Lung (tissue), 13 donors: ENCODE data around the gene FZR1. TPM values are rescaled to one million over a fixed set of nuclear protein-coding genes. Genes with fewer than 3 reads are reported as not detected.

ENCODE experiments used
- ATAC-seq: fragments of 200-7000 bp; cut with Tn5 transposase; one replicate; pipeline ENCODE4 v1.9.1; 2020; ENCODE audit warnings: moderate number of reproducible peaks; ENCODE audit not compliant: insufficient read depth, low FRiP score
- DNase-seq, 3 donors: peaks; one replicate each; pipeline ENCODE4 v3.0.0-alpha.2; 2013 to 2017
- H3K27ac ChIP-seq, 2 donors: one replicate each; pipeline ENCODE4 v1.5.1; 2013; ENCODE audit warnings: mild to moderate bottlenecking in 2 of 2, moderate library complexity in 2 of 2, control low read depth in 1 of 2, inconsistent platforms in 1 of 2, low read depth in 1 of 2, low read length in 1 of 2
- H3K27me3 ChIP-seq, 3 donors: one replicate each; pipeline ENCODE4 v1.5.1; 2013; ENCODE audit warnings: low read length in 2 of 3; ENCODE audit not compliant: control insufficient read depth in 3 of 3, insufficient read depth in 3 of 3
- H3K36me3 ChIP-seq, 4 donors: one replicate each; pipeline ENCODE4 v1.5.1; 2013; ENCODE audit warnings: low read length in 4 of 4, mild to moderate bottlenecking in 1 of 4, moderate library complexity in 1 of 4; ENCODE audit not compliant: control insufficient read depth in 4 of 4, insufficient read depth in 4 of 4
- H3K4me1 ChIP-seq, 5 donors: one replicate each; pipeline ENCODE4 v1.5.1; 2013; ENCODE audit warnings: low read length in 5 of 5, mild to moderate bottlenecking in 2 of 5, moderate library complexity in 1 of 5; ENCODE audit not compliant: control insufficient read depth in 5 of 5, insufficient read depth in 5 of 5
- H3K4me3 ChIP-seq: one replicate; pipeline ENCODE4 v1.5.1; 2013; ENCODE audit warnings: mild to moderate bottlenecking, control low read depth, moderate library complexity
- H3K9ac ChIP-seq, 2 donors: one replicate each; pipeline ENCODE4 v1.5.1; 2013; ENCODE audit warnings: low read length in 2 of 2, control low read depth in 1 of 2; ENCODE audit not compliant: insufficient read depth in 1 of 2
- H3K9me3 ChIP-seq, 4 donors: one replicate each; pipeline ENCODE4 v1.5.1; 2013; ENCODE audit warnings: low read length in 3 of 4, mild to moderate bottlenecking in 1 of 4, moderate library complexity in 1 of 4; ENCODE audit not compliant: control insufficient read depth in 4 of 4, insufficient read depth in 3 of 4
- WGBS, 2 donors: extraction: QIAGEN DNeasy Blood & Tissue Kit; methylation state at CpG; one replicate each; pipeline ENCODE4 v1.1.7; 2013; 5-methylcytosine and 5-hydroxymethylcytosine counted together
- polyA plus RNA-seq, 2 donors: library from polyadenylated mRNA; stranded (reverse); fragments of 200-250 nt; gene quantifications; one replicate each; pipeline ENCODE4 v1.2.1, GENCODE V29; 2013
- small RNA-seq: library from RNA; depleted of rRNA; stranded (forward); fragments of <200 nt; gene quantifications from one replicate; pipeline ENCODE3, GENCODE V24; 2014; ENCODE audit warnings: low replicate concordance
- total RNA-seq, 2 donors: library from RNA; depleted of rRNA in 1 of 2; stranded (reverse); fragments of >200 nt in 1 of 2; gene quantifications; one replicate each; pipeline ENCODE4 v1.2.1, GENCODE V29; 2014 to 2021
- TF ChIP-seq, protein P1 (sequence below): IDR thresholded peaks from 2 replicates; pipeline ENCODE4 v1.5.1; 2012; ENCODE audit warnings: mild to moderate bottlenecking; ENCODE audit errors: control extremely low read depth, extremely low read depth
- donor health status: control.
- donor health status: control.
- donor health status: Bipolar disorder and iron deficiency.
- donor health status: healthy.
- donor health status: DM: yes; HTN: yes; CAD: no.

Gene FZR1
- total and polyA plus RNA-seq, 4 donors, result 20.0 to 45.8 (median 28.3) TPM

DNA sequence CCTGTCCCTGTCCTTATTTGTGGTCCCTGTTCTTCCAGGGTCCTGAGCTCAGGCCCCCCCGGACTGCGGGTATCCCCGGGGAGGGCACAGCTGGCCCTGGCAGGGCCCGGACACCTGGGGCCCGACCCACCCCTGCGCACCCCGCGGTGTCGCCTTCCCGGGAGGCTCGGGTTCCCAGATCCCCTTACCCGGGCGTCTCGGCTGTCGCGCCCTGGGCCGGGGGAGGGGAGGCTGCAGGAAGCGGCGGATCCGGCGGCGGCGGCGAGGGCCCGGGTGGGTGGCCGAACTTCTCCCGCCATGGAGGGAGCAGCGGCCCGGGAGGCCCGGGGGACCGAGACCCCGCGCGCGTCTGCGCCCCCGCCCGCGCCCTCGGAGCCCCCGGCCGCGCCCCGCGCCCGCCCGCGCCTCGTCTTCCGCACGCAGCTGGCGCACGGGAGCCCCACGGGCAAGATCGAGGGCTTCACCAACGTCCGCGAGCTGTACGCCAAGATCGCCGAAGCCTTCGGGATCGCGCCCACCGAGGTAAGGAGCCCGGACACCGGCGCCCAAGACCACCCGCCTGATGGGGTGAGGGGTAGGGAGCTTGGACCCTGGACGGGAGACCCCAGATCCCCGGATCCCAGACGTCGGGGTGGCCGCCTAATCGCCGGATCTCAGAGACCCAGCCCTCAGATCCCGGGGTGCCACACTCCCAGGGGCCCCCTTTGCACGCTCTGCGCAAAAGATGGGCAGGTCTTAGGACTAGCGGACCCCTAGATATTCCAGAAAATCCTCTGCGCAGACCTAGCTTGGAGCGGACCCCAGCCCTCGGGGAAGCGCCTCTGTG, 79.4 kb downstream of the FZR1 start, which contains the start of gene GIPC3:
TSS of gene GIPC3 (plus strand) at position 178 of the 826 bp plus-strand sequence. CDS start at position 298, 120 bp downstream.
- DNase-seq, result no peak
- no peak within 1 kb of the TSS for H3K27ac ChIP-seq
- TF ChIP-seq, protein P1, sequence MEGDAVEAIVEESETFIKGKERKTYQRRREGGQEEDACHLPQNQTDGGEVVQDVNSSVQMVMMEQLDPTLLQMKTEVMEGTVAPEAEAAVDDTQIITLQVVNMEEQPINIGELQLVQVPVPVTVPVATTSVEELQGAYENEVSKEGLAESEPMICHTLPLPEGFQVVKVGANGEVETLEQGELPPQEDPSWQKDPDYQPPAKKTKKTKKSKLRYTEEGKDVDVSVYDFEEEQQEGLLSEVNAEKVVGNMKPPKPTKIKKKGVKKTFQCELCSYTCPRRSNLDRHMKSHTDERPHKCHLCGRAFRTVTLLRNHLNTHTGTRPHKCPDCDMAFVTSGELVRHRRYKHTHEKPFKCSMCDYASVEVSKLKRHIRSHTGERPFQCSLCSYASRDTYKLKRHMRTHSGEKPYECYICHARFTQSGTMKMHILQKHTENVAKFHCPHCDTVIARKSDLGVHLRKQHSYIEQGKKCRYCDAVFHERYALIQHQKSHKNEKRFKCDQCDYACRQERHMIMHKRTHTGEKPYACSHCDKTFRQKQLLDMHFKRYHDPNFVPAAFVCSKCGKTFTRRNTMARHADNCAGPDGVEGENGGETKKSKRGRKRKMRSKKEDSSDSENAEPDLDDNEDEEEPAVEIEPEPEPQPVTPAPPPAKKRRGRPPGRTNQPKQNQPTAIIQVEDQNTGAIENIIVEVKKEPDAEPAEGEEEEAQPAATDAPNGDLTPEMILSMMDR, result no peak
- 2 to 4% methylated on average over 55 to 84 of the region's 84 CpGs for WGBS, 2 donors
- H3K4me1 ChIP-seq, result peaks cover 0 to 3% (median 0%) of the 10 kb centered on the region in 5 donors
- H3K4me3 ChIP-seq, result peak within 1 kb of the TSS; percentile 25
- ATAC-seq, result no peak
- no peaks in the 10 kb centered on the region for H3K36me3 ChIP-seq
- H3K9ac ChIP-seq, result no peak within 1 kb of the TSS
- peaks cover 0 to 9% (median 0%) of the 10 kb centered on the region in 3 donors for H3K27me3 ChIP-seq
- H3K9me3 ChIP-seq, result no peaks in the 10 kb centered on the region

DNA sequence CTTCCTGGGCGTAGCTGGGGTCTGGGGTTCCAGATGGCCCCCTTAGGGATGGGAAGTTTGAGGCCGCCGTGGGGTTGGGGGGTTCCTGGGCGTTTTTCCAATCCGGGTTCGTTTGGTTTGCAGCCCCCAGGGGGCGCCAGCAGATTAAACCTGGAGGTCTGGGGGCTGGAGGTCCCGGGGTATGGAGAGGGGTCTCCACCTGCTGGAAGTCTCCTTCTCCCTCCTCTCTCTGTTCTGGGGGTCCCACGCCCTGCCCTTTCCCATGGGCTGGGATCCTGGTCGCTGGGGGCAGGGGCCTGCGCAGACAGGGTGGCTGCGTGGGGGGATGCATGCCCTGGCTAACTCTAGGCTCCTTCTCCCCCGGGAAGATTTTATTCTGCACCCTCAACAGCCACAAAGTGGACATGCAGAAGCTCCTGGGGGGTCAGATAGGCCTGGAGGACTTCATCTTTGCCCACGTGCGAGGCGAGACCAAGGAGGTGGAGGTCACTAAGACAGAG, 80.1 kb downstream of the FZR1 start:
- H3K27me3 ChIP-seq, result peaks cover 0 to 9% (median 0%) of the 10 kb centered on the region in 3 donors
- H3K36me3 ChIP-seq, result no peaks in the 10 kb centered on the region
- TF ChIP-seq, protein P1, result no peak
- 29 to 34% methylated on average over 16 of the region's 16 CpGs for WGBS, 2 donors
- H3K9me3 ChIP-seq, result no peaks in the 10 kb centered on the region
- H3K4me1 ChIP-seq, result no peaks in the 10 kb centered on the region
- H3K27ac ChIP-seq, result no peak overlapping the region
- H3K4me3 ChIP-seq, result no peak overlapping the region
- no peak overlapping the region for H3K9ac ChIP-seq
- ATAC-seq (no peak), DNase-seq (no peak)

DNA sequence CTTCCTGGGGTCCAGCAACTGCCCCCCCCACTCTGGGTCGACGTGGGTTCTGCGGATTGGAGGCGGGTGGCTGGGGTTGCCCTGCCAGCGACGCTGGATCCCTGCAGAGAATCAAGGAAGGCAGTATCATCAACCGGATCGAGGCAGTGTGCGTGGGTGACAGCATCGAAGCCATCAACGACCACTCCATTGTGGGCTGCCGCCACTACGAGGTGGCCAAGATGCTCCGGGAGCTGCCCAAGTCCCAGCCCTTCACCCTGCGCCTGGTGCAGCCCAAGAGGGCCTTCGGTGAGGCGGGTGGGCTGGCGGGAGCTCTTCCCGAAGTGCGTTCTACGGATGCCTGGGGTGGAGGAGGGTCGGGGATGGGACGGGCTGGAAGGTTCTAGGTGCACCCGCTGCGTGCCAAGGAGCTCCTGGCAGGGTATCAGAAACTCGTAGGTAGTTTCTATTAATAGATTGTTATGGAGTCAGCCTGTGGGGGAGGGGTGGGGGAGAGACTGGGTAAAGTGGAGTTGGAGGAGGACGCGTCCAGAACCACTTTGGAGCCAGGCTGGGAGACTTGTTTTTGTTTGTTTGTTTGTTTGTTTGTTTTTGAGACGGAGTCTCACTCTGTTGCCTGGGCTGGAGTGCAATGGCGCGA, 80.7 kb downstream of the FZR1 start:
- Histone ChIP-seq H3K4me3 (no peak overlapping the region), H3K9ac (no peak overlapping the region), H3K36me3 (no peaks in the 10 kb centered on the region), H3K27ac (no peak overlapping the region), H3K27me3 (peaks cover 0 to 9% (median 0%) of the 10 kb centered on the region in 3 donors), H3K4me1 (no peaks in the 10 kb centered on the region), H3K9me3 (no peaks in the 10 kb centered on the region)
- ATAC-seq, result no peak
- TF ChIP-seq, protein P1, result no peak
- 68 to 85% methylated on average over 31 of the region's 31 CpGs for WGBS, 2 donors
- DNase-seq, result no peak

Small RNAs within 50 kb of the gene (small RNA-seq; reads per million reads assigned to genes)
- gene AC005786.1, result not detected
- not detected for gene RF00212

Other genes starting within 250 kb of the FZR1 start
- 100 to 1,000 TPM in 1 of 2 donors, 10 to 100 TPM in 1; 43.9 to 208 TPM for gene NFIC, start 139.7 kb upstream of the FZR1 start, total RNA-seq
- gene NFIC, start 139.7 kb upstream of the FZR1 start, polyA plus RNA-seq, result 10 to 100 TPM; 40.4 to 55.6 TPM
- under 1 TPM in 1 of 2 donors, not detected in 1; 0.15 TPM for gene SMIM24, start 25.8 kb upstream of the FZR1 start, total RNA-seq
- under 1 TPM; 0.10 to 0.22 TPM for gene SMIM24, start 25.8 kb upstream of the FZR1 start, polyA plus RNA-seq
- gene SMIM44, start 22.9 kb upstream of the FZR1 start, total RNA-seq, result not detected
- not detected for gene SMIM44, start 22.9 kb upstream of the FZR1 start, polyA plus RNA-seq
- gene DOHH, start 5.6 kb upstream of the FZR1 start, total RNA-seq, result 10 to 100 TPM in 1 of 2 donors, 1 to 10 TPM in 1; 7.8 to 18.5 TPM
- gene DOHH, start 5.6 kb upstream of the FZR1 start, polyA plus RNA-seq, result 10 to 100 TPM; 20.1 to 21.5 TPM
- gene TEKTIP1, start 32.9 kb downstream of the FZR1 start, total RNA-seq, result 1 to 10 TPM in 1 of 2 donors, under 1 TPM in 1; 0.74 to 5.8 TPM
- gene TEKTIP1, start 32.9 kb downstream of the FZR1 start, polyA plus RNA-seq, result 1 to 10 TPM in 1 of 2 donors, under 1 TPM in 1; 0.20 to 1.1 TPM
- gene MFSD12, start 51.3 kb downstream of the FZR1 start, total RNA-seq, result 10 to 100 TPM; 25.5 to 78.4 TPM
- 10 to 100 TPM; 60.0 to 64.4 TPM for gene MFSD12, start 51.3 kb downstream of the FZR1 start, polyA plus RNA-seq
- 10 to 100 TPM; 60.2 to 91.3 TPM for gene HMG20B, start 66.6 kb downstream of the FZR1 start, total RNA-seq
- 10 to 100 TPM; 51.1 to 93.4 TPM for gene HMG20B, start 66.6 kb downstream of the FZR1 start, polyA plus RNA-seq
- 1 to 10 TPM; 1.9 to 2.1 TPM for gene GIPC3, start 79.2 kb downstream of the FZR1 start, total RNA-seq
- gene GIPC3, start 79.2 kb downstream of the FZR1 start, polyA plus RNA-seq, result 1 to 10 TPM; 1.6 to 1.8 TPM
- 1 to 10 TPM; 2.8 to 7.6 TPM for gene TBXA2R, start 100.6 kb downstream of the FZR1 start, total RNA-seq
- gene TBXA2R, start 100.6 kb downstream of the FZR1 start, polyA plus RNA-seq, result 1 to 10 TPM; 2.5 to 4.3 TPM
- gene CACTIN, start 120.5 kb downstream of the FZR1 start, total RNA-seq, result 10 to 100 TPM; 18.4 to 23.4 TPM
- 10 to 100 TPM; 16.7 to 19.1 TPM for gene CACTIN, start 120.5 kb downstream of the FZR1 start, polyA plus RNA-seq
- gene PIP5K1C, start 194.2 kb downstream of the FZR1 start, total RNA-seq, result 10 to 100 TPM; 22.4 to 39.4 TPM
- 10 to 100 TPM; 16.3 to 18.6 TPM for gene PIP5K1C, start 194.2 kb downstream of the FZR1 start, polyA plus RNA-seq
- gene TJP3, start 202.1 kb downstream of the FZR1 start, total RNA-seq, result 10 to 100 TPM; 42.8 to 56.4 TPM
- gene TJP3, start 202.1 kb downstream of the FZR1 start, polyA plus RNA-seq, result 10 to 100 TPM; 18.4 to 57.8 TPM